ENCODE results near the gene DLGAP1.

Gene DLGAP1

GRCh38 chr18:3985664-3986063, 469.4 kb downstream of the DLGAP1 start:
- no peak for DNase-seq (ENCODE audit: low spot score)
- TF ChIP-seq, protein P1, sequence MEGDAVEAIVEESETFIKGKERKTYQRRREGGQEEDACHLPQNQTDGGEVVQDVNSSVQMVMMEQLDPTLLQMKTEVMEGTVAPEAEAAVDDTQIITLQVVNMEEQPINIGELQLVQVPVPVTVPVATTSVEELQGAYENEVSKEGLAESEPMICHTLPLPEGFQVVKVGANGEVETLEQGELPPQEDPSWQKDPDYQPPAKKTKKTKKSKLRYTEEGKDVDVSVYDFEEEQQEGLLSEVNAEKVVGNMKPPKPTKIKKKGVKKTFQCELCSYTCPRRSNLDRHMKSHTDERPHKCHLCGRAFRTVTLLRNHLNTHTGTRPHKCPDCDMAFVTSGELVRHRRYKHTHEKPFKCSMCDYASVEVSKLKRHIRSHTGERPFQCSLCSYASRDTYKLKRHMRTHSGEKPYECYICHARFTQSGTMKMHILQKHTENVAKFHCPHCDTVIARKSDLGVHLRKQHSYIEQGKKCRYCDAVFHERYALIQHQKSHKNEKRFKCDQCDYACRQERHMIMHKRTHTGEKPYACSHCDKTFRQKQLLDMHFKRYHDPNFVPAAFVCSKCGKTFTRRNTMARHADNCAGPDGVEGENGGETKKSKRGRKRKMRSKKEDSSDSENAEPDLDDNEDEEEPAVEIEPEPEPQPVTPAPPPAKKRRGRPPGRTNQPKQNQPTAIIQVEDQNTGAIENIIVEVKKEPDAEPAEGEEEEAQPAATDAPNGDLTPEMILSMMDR (IDR thresholded peaks at IDR 0.05; ENCODE audit: extremely low read depth, insufficient read depth, missing control alignments), result no peak
- in situ Hi-C loops (cut with MboI; ENCODE audit: low pct_unique_long_range_greater_than_20kb, low sequenced_read_pairs, unreplicated experiment), result no loop called here

DNA sequence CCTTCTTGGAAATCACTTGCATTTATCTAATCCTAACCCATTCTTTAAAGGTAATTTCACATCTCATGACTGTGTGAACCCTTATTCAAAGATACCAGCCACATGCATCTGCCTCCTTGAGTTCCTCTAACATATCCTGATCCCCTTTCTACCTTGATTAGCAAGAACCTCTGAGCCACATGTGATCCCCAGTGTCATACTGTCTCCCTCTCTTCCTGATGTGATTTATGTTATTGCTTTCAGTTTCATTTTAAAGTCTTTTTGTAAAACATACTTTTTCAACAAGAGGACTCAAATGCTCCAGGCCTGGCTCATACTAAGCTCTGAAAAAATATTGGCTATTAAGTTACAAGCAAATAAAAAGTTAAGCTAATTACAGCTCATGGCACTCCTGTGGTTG, 470.1 kb downstream of the DLGAP1 start:
- TF ChIP-seq, protein P1 (IDR thresholded peaks at IDR 0.05; ENCODE audit: extremely low read depth, insufficient read depth, missing control alignments), result no peak
- in situ Hi-C loops (cut with MboI; ENCODE audit: low pct_unique_long_range_greater_than_20kb, low sequenced_read_pairs, unreplicated experiment), result no loop called here
- DNase-seq (ENCODE audit: low spot score), result no peak

GRCh38 chr18:3984163-3984757, 470.8 kb downstream of the DLGAP1 start:
- no peak for DNase-seq (ENCODE audit: low spot score)
- in situ Hi-C loops (cut with MboI; ENCODE audit: low pct_unique_long_range_greater_than_20kb, low sequenced_read_pairs, unreplicated experiment), result no loop called here
- TF ChIP-seq, protein P1 (IDR thresholded peaks at IDR 0.05; ENCODE audit: extremely low read depth, insufficient read depth, missing control alignments), result no peak

GRCh38 chr18:3983351-3983969, 471.6 kb downstream of the DLGAP1 start:
- in situ Hi-C loops (cut with MboI; ENCODE audit: low pct_unique_long_range_greater_than_20kb, low sequenced_read_pairs, unreplicated experiment), result no loop called here
- DNase-seq (ENCODE audit: low spot score), result no peak
- TF ChIP-seq, protein P1 (IDR thresholded peaks at IDR 0.05; ENCODE audit: extremely low read depth, insufficient read depth, missing control alignments), result no peak

DNA sequence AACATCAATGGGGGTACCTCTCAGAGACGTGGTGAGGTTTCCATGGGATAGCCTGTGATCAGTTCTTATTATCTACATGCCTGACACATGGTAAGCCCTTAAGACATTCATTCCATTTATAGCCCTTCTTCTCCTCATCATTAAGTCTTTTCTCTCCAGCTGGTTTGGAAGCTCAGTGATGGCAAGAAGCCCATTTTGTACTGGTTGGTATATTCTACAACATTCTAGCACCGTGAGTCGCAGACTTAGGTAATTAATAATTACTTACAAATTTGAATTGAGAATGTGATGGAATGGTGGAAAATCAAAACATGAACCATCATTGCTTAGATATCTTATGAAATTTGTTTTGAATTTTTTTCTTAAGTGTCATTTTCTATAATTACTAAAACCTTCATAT, 472.6 kb downstream of the DLGAP1 start:
- in situ Hi-C loops (cut with MboI; ENCODE audit: low pct_unique_long_range_greater_than_20kb, low sequenced_read_pairs, unreplicated experiment), result no loop called here
- TF ChIP-seq, protein P1 (IDR thresholded peaks at IDR 0.05; ENCODE audit: extremely low read depth, insufficient read depth, missing control alignments), result no peak
- DNase-seq (ENCODE audit: low spot score), result no peak

DNA sequence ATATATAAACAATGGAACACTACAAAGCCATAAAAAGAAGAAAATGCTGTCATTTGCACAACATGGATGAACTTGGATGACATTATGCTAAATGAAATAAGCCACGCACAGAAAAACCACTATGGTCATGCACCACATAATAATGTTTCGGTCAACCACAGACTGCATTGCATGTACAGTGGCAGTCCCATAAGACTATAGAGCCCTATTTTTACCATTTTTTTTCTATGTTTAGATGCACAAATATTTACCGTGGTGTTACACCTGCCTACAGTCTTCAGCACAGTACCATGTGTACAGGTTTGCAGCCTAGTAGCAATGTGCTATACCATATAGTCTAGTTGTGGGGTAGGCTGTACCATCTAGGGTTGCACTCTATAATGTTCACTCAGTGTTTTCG, 476.1 kb downstream of the DLGAP1 start:
- no peak for DNase-seq (ENCODE audit: low spot score)
- in situ Hi-C loops (cut with MboI; ENCODE audit: low pct_unique_long_range_greater_than_20kb, low sequenced_read_pairs, unreplicated experiment), result no loop called here
- TF ChIP-seq, protein P1 (IDR thresholded peaks at IDR 0.05; ENCODE audit: extremely low read depth, insufficient read depth, missing control alignments), result no peak

Data from GM13977 (cell line).